ENCODE measurements around the gene XCR1.

Gene XCR1

GRCh38 chr3:46031747-46032146 is 4.5 kb upstream of the XCR1 start:
- Histone ChIP-seq H3K4me1 (ENCODE audit: control insufficient read depth, insufficient read depth, low read length) (no peaks in the 10 kb centered on the region), H3K9ac (ENCODE audit: low read length) (no peak overlapping the region), H3K36me3 (ENCODE audit: control insufficient read depth, insufficient read depth, low read length) (no peaks in the 10 kb centered on the region), H3K4me3 (ENCODE audit: low read length) (no peak overlapping the region), H3K27me3 (ENCODE audit: control insufficient read depth, insufficient read depth, low read length) (no peaks in the 10 kb centered on the region), H3K9me3 (ENCODE audit: control insufficient read depth, low read length) (no peaks in the 10 kb centered on the region)

GRCh38 chr3:46031269-46031668 is 4.0 kb upstream of the XCR1 start:
- Histone ChIP-seq H3K27me3 (ENCODE audit: control insufficient read depth, insufficient read depth, low read length) (no peaks in the 10 kb centered on the region), H3K9ac (ENCODE audit: low read length) (no peak overlapping the region), H3K4me3 (ENCODE audit: low read length) (no peak overlapping the region), H3K4me1 (ENCODE audit: control insufficient read depth, insufficient read depth, low read length) (no peaks in the 10 kb centered on the region), H3K9me3 (ENCODE audit: control insufficient read depth, low read length) (no peaks in the 10 kb centered on the region), H3K36me3 (ENCODE audit: control insufficient read depth, insufficient read depth, low read length) (no peaks in the 10 kb centered on the region)

GRCh38 chr3:46030626-46031025 is 3.3 kb upstream of the XCR1 start:
- H3K4me1 ChIP-seq (ENCODE audit: control insufficient read depth, insufficient read depth, low read length) = no peaks in the 10 kb centered on the region
- no peak overlapping the region for H3K9ac ChIP-seq (ENCODE audit: low read length)
- H3K9me3 ChIP-seq (ENCODE audit: control insufficient read depth, low read length) = no peaks in the 10 kb centered on the region
- H3K4me3 ChIP-seq (ENCODE audit: low read length) = no peak overlapping the region
- no peaks in the 10 kb centered on the region for H3K27me3 ChIP-seq (ENCODE audit: control insufficient read depth, insufficient read depth, low read length)
- no peaks in the 10 kb centered on the region for H3K36me3 ChIP-seq (ENCODE audit: control insufficient read depth, insufficient read depth, low read length)

- Histone ChIP-seq H3K36me3 (ENCODE audit: control insufficient read depth, insufficient read depth, low read length) (no peaks in the 10 kb centered on the region), H3K4me3 (ENCODE audit: low read length) (no peak overlapping the region)
Observed at GRCh38 chr3:46029953-46030543, 2.8 kb upstream of the XCR1 start.

GRCh38 chr3:46027736-46028397 is 584 bp upstream of the XCR1 start:
- no peak overlapping the region for H3K4me3 ChIP-seq (ENCODE audit: low read length)
- H3K4me1 ChIP-seq (ENCODE audit: control insufficient read depth, insufficient read depth, low read length) = no peaks in the 10 kb centered on the region
- H3K9me3 ChIP-seq (ENCODE audit: control insufficient read depth, low read length) = no peaks in the 10 kb centered on the region

More at GRCh38 chr3:46029953-46030543, 2.8 kb upstream of the XCR1 start:
- no peaks in the 10 kb centered on the region for H3K27me3 ChIP-seq (ENCODE audit: control insufficient read depth, insufficient read depth, low read length)
- H3K9ac ChIP-seq (ENCODE audit: low read length) = no peak overlapping the region
- no peaks in the 10 kb centered on the region for H3K9me3 ChIP-seq (ENCODE audit: control insufficient read depth, low read length)
- no peaks in the 10 kb centered on the region for H3K4me1 ChIP-seq (ENCODE audit: control insufficient read depth, insufficient read depth, low read length)

GRCh38 chr3:46025139-46025538 is 2.1 kb downstream of the XCR1 start:
- Histone ChIP-seq H3K4me1 (ENCODE audit: control insufficient read depth, insufficient read depth, low read length) (no peaks in the 10 kb centered on the region), H3K27me3 (ENCODE audit: control insufficient read depth, insufficient read depth, low read length) (no peaks in the 10 kb centered on the region), H3K9ac (ENCODE audit: low read length) (no peak overlapping the region), H3K4me3 (ENCODE audit: low read length) (no peak overlapping the region), H3K9me3 (ENCODE audit: control insufficient read depth, low read length) (no peaks in the 10 kb centered on the region), H3K36me3 (ENCODE audit: control insufficient read depth, insufficient read depth, low read length) (no peaks in the 10 kb centered on the region)

More at GRCh38 chr3:46027736-46028397, 584 bp upstream of the XCR1 start:
- no peak overlapping the region for H3K9ac ChIP-seq (ENCODE audit: low read length)
- no peaks in the 10 kb centered on the region for H3K27me3 ChIP-seq (ENCODE audit: control insufficient read depth, insufficient read depth, low read length)
- H3K36me3 ChIP-seq (ENCODE audit: control insufficient read depth, insufficient read depth, low read length) = no peaks in the 10 kb centered on the region

- no peaks in the 10 kb centered on the region for H3K9me3 ChIP-seq (ENCODE audit: control insufficient read depth, low read length)
- H3K4me1 ChIP-seq (ENCODE audit: control insufficient read depth, insufficient read depth, low read length) = no peaks in the 10 kb centered on the region
- no peak overlapping the region for H3K4me3 ChIP-seq (ENCODE audit: low read length)
- no peak overlapping the region for H3K9ac ChIP-seq (ENCODE audit: low read length)
- no peaks in the 10 kb centered on the region for H3K27me3 ChIP-seq (ENCODE audit: control insufficient read depth, insufficient read depth, low read length)
- H3K36me3 ChIP-seq (ENCODE audit: control insufficient read depth, insufficient read depth, low read length) = no peaks in the 10 kb centered on the region
Observed at GRCh38 chr3:46024131-46024530, 3.2 kb downstream of the XCR1 start.

- Histone ChIP-seq H3K9ac (ENCODE audit: low read length) (no peak overlapping the region), H3K9me3 (ENCODE audit: control insufficient read depth, low read length) (no peaks in the 10 kb centered on the region), H3K4me1 (ENCODE audit: control insufficient read depth, insufficient read depth, low read length) (no peaks in the 10 kb centered on the region), H3K36me3 (ENCODE audit: control insufficient read depth, insufficient read depth, low read length) (no peaks in the 10 kb centered on the region), H3K4me3 (ENCODE audit: low read length) (no peak overlapping the region), H3K27me3 (ENCODE audit: control insufficient read depth, insufficient read depth, low read length) (no peaks in the 10 kb centered on the region)
Observed at GRCh38 chr3:46022909-46023785, 4.1 kb downstream of the XCR1 start.

- Histone ChIP-seq H3K4me1 (ENCODE audit: control insufficient read depth, insufficient read depth, low read length) (no peaks in the 10 kb centered on the region), H3K9ac (ENCODE audit: low read length) (no peak overlapping the region), H3K9me3 (ENCODE audit: control insufficient read depth, low read length) (no peaks in the 10 kb centered on the region), H3K4me3 (ENCODE audit: low read length) (no peak overlapping the region), H3K36me3 (ENCODE audit: control insufficient read depth, insufficient read depth, low read length) (no peaks in the 10 kb centered on the region), H3K27me3 (ENCODE audit: control insufficient read depth, insufficient read depth, low read length) (no peaks in the 10 kb centered on the region)
Observed at GRCh38 chr3:46021516-46021915, 5.8 kb downstream of the XCR1 start.

GRCh38 chr3:46020766-46021510 is 6.3 kb downstream of the XCR1 start:
- Histone ChIP-seq H3K9ac (ENCODE audit: low read length) (no peak overlapping the region), H3K4me3 (ENCODE audit: low read length) (no peak overlapping the region), H3K4me1 (ENCODE audit: control insufficient read depth, insufficient read depth, low read length) (no peaks in the 10 kb centered on the region), H3K9me3 (ENCODE audit: control insufficient read depth, low read length) (no peaks in the 10 kb centered on the region), H3K27me3 (ENCODE audit: control insufficient read depth, insufficient read depth, low read length) (no peaks in the 10 kb centered on the region), H3K36me3 (ENCODE audit: control insufficient read depth, insufficient read depth, low read length) (no peaks in the 10 kb centered on the region)

- H3K27me3 ChIP-seq (ENCODE audit: control insufficient read depth, insufficient read depth, low read length) = no peaks in the 10 kb centered on the region
- H3K36me3 ChIP-seq (ENCODE audit: control insufficient read depth, insufficient read depth, low read length) = no peaks in the 10 kb centered on the region
- H3K9me3 ChIP-seq (ENCODE audit: control insufficient read depth, low read length) = no peaks in the 10 kb centered on the region
- H3K9ac ChIP-seq (ENCODE audit: low read length) = no peak overlapping the region
- no peak overlapping the region for H3K4me3 ChIP-seq (ENCODE audit: low read length)
- H3K4me1 ChIP-seq (ENCODE audit: control insufficient read depth, insufficient read depth, low read length) = no peaks in the 10 kb centered on the region
Observed at GRCh38 chr3:46019707-46020106, 7.6 kb downstream of the XCR1 start.
